ENCODE measurements around the gene MXRA8.
"Not testable (repeated sequence)": the region's sequence is repeated elsewhere in the genome, so short reads cannot be mapped to it uniquely, and the experiment has no call there.

MXRA8 gene

GRCh38 chr1:1318777-1319645 lies 39.3 kb downstream of the MXRA8 start:
- DNase-seq = no peak

DNA sequence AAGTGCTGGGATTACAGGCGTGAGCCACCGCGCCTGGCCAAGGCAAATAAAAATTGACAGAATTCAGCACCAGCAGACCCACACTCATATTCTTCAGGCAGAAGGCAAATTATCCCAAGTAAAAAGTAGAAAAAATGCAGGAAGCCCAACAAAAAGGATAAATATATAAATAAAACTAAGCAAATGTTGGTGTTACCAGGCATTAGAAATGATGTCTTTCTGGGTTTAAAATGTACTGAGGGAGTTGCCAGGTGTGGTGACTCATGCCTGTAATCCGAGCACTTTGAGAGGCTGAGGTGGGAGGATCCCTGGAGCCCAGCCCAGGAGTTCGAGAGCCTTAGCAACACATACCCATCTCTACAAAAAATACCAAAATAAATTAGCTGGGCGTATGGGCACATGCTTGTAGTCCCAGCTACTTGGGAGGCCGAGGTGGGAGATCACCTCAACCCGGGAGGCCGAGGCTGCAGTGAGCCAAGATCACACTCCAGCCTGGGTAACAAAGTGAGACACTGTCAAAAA lies 40.2 kb downstream of the MXRA8 start:
- no peak for DNase-seq

GRCh38 chr1:1317420-1317819 lies 40.9 kb downstream of the MXRA8 start:
- DNase-seq = no peak

DNA sequence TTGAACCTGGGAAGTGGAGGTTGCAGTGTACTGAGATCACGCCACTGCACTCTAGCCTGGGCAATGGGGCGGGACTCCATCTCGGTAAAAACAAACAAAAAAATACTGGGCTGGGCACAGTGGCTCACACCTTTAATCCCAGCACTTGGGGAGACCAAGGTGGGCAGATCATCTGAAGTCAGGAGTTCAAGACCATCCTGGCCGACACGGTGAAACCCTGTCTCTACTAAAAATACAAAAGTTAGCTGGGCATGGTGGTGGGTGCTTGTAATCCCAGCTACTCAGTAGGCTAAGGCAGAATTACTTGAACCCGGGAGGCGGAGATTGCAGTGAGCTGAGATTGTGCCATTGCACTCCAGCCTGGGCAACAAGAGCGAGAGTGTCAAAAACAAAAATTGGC lies 42.2 kb downstream of the MXRA8 start:
- not testable (repeated sequence) for DNase-seq

DNA sequence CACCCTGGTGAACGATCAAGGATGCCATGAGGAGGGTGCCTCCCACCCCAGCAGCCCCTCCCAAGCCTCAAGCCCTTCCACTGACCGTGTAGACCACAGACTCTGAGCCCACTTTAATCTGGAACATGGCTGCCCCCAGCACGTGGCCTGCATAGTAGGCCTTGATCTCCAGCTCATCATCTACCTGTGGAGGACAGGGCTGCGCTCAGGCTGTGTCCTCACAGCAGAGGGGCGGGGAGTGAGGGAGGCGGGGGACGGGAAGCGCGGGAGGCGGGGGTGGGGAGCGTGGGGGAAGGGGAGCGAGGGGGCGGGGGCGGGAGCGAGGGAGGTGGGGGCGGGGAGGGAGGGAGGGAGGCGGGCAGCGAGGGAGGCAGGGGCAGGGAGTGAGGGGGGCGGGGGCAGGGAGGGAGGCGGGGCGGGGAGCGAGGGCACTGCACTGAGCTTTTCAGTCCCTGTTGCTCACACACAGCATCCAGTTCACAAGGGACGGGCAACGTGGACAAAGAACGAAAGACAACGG lies 42.9 kb downstream of the MXRA8 start:
- DNase-seq = no peak

- no peak for DNase-seq
These were observed 43.5 kb downstream of the MXRA8 start for GRCh38 chr1:1314678-1315335.

GRCh38 chr1:1314237-1314586 lies 44.1 kb downstream of the MXRA8 start:
- DNase-seq = no peak

DNA sequence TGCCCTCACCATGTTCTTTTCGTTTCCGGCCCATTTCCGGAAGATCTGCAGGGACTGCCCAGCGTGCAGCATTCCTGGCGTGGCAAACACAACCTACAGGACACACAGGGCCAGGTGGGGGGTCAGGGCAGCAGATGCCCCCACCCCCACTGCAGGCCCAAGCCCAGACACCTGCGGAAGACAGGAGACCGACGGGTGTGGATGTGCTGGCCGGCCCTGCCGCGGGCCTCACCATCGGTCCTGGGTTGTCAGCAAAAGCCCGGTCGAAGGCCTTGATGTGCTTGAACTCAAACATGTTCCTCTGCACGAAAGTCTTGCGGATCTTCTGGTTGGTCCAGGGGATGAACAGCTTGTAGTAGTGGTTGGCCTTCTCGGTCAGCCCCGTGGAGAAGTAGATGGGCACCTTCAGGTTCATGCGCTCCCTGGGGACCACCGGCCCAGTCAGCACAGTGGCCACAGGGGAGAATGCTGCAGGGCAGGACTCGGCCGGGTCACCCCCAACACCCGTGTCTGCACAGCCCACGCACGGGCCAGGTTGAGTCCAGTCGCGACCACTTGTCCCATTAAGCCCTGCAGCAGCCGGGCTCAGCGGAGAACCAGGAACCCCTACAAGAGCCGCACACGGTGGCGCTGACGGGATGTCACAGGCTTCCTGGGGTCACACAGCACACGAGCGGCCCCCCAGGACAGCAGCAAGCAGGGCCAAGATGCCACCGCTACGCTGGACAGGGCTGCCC lies 44.7 kb downstream of the MXRA8 start:
- DNase-seq = no peak

DNA sequence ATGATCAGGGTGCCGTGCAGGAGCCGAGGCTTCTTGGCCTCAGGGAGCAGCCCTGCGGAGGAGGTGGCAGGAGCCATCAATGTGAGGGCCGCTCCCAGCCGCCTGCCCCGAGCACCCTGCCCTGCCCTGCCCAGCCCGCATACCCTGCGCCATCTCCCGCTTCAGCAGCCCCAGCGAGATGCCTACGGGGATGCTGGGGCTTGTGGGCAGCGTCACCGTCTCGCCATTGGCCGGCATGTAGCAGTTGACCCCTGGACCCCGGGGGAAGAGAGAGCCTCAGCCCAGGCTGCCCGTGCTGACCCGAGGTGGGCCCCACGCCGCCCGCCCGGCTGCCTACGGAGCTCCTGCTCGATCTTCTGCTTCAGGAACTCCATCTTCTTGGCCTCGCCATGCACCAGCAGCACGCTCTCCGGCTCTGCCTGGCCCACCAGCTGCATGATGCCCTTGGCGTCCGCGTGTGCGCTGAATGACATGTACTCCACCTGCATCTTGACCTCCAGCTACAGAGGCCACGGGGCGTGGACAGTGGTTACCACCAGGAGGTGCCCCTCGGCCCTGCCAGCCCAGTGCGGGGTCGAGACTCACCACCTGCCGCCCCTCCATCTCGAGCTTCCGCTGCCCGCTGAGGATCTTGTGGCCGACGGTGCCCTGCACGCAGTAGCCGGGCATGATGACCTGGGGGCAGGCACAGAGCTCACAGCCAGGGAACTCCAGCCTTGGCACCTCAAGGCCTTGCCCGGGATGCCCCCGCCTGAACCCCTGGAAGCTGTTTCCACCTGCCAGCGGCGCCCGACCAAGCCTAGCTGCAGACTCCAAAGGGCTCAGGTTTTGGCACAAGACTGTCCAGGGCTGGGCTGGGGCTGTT lies 45.7 kb downstream of the MXRA8 start:
- DNase-seq = no peak

DNA sequence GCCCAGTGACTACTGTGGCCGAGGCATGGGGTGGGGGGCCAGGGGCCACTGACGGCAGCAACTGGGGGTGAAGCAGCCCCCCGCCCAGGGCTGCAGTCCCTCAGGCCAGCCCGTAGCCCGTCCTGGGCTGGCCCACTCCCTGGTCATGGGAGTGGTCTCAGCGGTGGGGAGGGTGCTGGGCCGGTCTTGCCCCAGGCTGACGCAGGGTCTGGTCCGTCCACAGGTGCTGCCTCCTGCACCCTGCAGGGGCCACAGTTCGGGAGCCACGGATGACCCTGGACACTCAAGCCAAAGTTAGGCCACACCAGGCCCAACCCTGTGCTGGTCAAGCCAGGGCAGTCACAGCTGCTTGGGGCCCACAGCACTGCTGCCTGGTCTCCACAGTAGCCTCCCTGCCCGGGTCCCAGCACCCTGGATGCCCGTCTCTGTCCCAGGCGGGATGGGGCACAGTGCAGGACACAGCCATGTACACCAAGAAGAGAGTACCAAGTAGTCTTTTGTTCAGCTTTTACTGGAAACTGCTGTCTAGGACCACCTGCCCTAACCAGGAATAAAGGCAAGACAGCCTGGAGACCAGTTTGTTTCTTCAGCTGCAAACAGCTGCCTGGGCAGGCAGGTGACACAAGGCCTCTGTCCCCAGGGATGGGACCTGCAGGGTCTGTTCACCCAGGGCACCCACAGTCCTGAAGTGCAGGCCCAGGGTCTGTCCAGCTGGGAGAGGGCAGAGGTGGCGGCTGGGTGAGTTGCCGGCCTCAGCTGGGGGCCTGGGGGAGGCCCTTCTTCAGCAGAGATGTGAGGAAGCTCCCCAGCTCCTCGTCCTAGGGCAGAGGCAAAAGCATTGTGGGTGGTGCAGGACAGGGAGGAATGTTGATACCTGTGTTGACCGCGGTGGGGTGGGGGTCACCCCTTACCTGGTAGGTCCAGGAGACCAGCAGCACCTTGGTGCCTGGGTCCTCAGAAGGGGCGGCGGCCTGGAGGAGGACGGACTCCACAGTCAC lies 46.9 kb downstream of the MXRA8 start:
- DNase-seq = no peak

DNA sequence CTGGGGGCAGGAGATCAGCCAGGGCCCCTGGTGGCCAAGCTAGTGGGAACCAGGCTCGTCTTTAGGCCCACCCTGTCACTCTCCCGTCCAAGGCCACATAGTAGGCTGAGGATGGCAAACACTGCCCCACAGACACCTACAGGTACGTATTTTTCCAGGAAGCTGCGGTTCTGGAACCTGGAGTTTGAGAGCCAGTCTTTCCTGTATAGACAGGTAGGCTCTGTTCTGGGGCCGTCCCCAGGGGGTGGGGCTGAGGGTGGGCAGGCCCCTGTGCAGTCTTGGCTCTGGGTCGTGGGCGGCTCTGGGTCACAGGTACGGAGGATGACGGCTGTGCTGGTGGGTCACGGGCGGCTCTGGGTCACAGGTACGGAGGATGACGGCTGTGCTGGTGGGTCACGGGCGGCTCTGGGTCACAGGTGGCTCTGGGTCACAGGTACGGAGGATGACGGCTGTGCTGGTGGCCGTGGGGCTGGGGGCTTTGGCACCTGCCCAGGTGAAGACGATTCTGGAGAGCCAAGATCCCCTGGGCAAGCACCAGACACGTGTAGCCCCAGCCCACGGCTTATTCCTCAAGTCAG lies 47.8 kb downstream of the MXRA8 start:
- no peak for DNase-seq

GRCh38 chr1:1310109-1310385 lies 48.3 kb downstream of the MXRA8 start:
- no peak for DNase-seq

GRCh38 chr1:1309251-1310108 lies 48.9 kb downstream of the MXRA8 start:
- no peak for DNase-seq

DNA sequence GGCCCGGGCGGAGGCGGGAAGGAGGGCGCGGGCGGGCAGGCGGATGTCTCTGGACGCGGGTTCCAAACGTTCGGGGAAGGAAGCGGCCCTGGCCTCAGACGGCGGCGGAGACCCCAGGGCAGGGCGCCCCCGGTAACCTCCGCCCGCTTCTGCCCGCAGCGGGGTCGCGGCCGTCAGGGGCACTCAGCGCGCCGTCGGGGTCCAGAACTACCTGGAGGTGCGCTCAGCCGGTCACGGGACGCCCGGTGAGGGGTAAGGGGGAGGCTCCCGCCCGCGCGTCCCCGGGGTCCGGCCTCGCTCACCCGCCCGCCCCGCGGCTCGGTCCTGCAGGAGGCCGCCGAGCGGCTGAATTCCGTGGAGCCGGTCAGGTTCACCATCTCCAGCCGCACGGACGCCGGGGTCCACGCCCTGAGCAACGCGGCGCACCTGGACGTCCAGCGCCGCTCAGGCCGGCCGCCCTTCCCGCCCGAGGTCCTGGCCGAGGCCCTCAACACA lies 49.6 kb downstream of the MXRA8 start:
- DNase-seq = no peak

DNA sequence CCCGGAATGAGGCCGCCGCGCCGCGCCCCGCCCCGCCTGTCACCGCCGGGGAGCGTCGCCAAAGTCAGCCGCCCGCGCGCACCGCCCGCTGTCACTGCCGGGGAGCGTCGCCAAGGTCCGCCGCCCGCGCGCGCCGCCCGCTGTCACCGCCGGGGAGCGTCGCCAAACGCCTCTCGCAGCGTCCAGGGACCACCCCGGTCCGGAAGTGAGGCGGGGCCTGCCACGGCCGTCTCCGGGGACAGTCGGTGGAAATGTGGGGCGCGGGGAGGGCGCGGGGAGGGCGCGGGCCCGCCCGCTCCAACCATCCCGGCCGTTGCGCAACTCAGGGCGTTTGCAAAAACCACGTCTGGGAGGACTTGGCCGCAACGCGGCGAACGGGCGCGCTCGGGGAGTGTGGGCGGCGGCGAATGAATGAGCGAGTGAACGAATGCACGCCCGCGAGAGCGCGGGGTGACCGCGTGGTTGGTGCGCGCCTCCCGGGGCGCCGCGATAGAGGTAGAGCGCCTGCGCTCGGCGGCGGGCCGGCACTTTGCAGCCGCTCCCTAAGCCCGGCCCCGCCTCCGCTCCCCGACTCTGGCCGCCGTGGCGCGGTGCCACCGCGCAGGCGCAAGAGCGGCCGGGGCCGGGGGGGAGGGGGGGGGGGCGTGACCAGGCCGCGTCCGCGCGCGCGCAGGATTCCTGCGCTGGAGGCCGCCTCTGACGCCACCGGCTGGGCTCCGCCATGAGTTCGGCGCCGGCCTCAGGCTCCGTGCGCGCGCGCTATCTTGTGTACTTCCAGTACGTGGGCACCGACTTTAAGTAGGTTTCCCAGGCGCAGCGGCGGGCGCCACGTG lies 50.2 kb downstream of the MXRA8 start, which contains the start of the genes ACAP3 and PUSL1:
ACAP3 (minus strand) TSS at position 8 of the 833 bp plus-strand sequence. CDS start 115 bp downstream, outside the sequence.
PUSL1 (plus strand) TSS at position 675 of the 833 bp plus-strand sequence; CDS start at position 722, 47 bp downstream.
- DNase-seq = peak in 1 of 2 experiments; percentile 55

GRCh38 chr1:1307261-1307922 lies 51.0 kb downstream of the MXRA8 start:
- DNase-seq = no peak

DNA sequence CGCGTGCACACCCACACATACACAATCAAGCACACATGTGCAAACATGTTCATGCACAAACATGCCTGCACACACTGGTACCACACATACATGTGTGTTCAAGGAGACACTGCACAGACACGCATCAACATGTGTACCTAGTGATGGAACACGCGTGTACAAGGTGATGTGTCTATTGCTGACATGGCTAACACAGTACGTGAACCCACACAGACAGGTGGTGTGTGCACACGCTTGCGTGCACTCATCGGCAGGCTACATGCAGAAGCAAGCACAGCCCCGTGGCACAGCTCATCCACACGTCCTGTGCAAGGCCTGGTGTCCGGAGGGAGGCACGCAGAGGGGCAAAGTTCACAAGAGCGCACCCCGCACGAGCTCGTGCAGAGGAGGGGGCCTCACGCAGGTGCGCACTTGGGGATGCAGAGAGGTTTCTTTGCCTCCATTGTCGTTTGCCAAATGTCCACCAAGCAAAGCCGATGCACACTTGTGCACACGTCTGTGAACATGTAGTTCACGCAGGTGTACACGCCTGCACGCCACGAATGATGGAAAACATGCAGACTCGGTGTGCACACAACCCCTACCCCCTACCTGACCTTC lies 51.6 kb downstream of the MXRA8 start:
- DNase-seq = no peak

Data from cerebellar nuclear complex (tissue), 1 donor.